Measurements from ENCODE around the gene PPP2R2B.
A peak's percentile ranks its signal among the peaks of the same experiment; 100 is the strongest.

PPP2R2B gene

GRCh38 chr5:146778795-146779194, 99.8 kb downstream of the PPP2R2B start:
- no peak for DNase-seq

DNA sequence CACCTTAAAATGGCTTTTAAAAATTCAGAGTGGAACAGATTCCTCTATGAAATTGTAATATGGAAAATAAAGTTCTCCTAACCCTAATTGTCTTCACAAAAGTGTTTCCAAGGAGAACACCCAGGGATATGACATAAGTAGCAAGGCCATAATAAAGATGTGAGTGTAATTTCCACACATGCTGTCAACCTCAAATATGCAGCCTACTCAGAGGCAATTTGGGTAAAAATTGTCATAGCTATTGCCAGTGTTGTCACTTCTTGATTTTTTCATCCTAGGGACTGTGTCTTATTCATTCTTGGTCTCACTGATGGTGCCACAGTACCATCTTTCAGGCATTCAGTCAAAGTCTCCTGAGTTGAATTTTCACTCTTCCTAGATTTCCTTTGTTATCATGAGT, 100.3 kb downstream of the PPP2R2B start:
- no peak for DNase-seq

- no peak for DNase-seq
These were observed 105.6 kb downstream of the PPP2R2B start for GRCh38 chr5:146772881-146773466.

- DNase-seq: no peak
These were observed 107.6 kb downstream of the PPP2R2B start for GRCh38 chr5:146770980-146771379.

DNA sequence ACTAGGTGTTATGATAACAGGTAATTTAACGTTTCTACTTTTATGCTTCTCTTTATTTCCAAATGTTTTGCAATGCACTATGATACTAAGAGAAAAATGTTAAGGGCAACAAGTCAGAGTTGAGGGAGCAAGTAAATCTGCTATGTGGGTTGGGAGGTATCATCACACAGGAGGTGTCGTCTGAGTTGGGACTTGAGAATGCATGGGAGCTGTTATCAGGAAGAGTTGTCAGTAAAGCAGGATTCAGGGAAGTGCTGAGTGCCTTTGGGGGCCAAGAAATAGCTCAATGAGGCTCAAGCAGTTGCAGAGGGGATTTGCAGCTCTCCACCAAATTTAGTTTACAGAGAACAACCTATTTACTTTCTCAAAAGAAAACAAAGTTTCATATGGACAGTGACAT, 108.0 kb downstream of the PPP2R2B start:
- DNase-seq: no peak

DNA sequence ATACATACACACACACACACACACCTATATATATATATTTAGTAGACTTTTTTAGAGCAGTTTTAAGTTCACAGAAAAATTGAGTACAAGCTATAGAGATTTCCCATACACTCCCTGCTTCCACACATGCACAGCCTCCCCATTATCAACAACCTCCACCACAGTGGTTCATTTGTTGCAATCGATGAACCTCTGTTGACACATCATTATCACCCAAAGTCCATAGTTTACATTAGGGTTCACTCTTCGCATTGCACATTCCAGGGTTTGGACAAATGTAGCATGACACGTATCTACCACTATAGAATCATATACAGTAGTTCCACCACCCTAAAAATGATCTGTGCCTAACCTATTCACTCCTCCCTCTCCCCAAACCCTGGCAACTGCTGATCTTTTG, 111.0 kb downstream of the PPP2R2B start:
- no peak for DNase-seq

- no peak for DNase-seq
These were observed 112.5 kb downstream of the PPP2R2B start for GRCh38 chr5:146766013-146766412.

DNA sequence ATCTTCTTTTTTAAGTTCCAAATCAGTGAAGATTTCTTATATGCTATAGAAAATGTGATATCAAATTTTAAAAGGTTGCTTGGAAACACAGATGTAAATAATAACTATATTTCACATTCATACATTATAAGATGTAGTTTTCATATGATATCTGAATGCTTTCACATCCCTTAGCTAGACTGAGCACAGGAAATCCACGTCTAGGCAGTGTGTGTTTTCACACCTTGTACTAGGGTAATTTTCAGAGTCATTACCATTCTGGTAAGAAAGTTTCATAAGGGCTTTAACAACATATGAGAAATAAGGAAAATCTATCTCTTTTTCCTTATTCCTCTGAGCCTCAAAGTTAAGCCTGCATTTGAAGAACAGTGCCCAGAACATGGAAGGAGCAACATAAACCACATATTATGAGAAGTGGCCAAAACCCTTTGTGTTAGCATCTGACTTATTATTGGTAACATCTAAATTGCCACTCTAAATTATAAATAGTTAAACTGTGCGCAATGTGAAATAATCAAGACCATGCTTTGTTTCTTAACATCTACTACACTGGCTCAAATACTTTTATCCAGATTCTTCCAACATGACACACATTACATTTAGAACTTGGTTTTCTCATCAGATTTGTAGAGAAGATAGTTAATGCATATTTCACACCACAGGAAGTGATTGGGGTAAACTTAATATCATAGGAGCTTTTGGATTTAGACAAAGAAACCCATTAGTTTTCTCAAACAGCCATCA, 113.3 kb downstream of the PPP2R2B start:
- peak; percentile 39 for DNase-seq

DNA sequence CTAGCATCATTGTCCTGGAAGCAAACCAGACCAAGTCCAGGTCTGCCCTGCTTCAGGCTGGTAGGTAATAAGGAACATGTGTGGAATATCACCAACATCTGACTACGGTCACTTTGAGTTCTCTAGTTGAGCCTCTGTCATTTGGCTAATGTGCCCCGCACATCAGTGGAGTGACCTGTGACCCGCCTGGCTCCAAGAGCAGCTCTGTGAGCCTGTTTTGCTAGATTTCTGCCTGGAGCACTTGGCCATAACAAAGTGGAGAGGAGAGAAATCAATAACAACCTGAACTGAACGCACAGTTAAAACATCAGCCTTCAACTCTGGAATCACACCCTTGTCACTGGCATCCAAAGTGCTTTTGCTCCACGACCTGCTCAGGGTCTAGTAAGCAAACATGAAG, 115.7 kb downstream of the PPP2R2B start:
- DNase-seq: no peak

- no peak for DNase-seq
These were observed 116.7 kb downstream of the PPP2R2B start for GRCh38 chr5:146761811-146762210.

DNA sequence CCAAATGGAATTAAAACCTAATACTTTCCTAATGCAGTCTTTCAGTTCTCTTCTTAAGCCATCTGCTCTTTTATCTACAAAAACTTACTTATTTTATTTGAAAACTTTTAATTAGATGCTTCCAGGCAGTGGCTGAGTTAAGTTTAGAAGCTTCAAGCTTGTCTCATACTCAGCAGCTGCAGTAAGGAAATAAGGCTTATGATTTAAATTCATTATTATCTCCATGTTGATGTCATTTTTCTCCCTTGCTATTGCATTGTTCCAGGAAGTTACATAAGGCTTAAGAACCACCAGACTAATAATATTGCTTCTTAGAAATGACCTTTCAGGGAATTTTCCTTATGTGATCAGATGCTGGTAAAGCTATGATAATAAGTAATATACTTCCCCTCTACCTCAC, 119.6 kb downstream of the PPP2R2B start:
- no peak for DNase-seq

GRCh38 chr5:146758076-146758475, 120.5 kb downstream of the PPP2R2B start:
- DNase-seq: no peak

DNA sequence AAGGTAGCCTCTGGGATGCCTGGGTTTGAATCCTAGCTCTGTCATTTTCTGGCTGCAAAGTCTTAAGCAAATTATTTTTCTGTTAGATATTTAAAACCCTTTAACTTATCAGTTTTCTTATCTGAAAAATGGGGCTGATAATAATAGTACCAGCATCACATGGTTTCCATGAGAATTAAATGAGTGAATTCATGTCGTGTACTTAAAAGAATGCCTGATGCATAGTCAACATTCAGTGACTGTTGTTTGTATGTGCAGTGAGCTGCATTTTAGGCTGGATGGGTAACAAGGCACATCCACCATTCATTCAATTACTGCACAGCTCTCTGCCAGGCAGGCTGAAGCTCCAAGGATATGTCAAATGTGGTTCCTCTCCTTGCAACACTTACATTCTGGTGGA, 122.0 kb downstream of the PPP2R2B start:
- no peak for DNase-seq

GRCh38 chr5:146755793-146756192, 122.8 kb downstream of the PPP2R2B start:
- DNase-seq: no peak

DNA sequence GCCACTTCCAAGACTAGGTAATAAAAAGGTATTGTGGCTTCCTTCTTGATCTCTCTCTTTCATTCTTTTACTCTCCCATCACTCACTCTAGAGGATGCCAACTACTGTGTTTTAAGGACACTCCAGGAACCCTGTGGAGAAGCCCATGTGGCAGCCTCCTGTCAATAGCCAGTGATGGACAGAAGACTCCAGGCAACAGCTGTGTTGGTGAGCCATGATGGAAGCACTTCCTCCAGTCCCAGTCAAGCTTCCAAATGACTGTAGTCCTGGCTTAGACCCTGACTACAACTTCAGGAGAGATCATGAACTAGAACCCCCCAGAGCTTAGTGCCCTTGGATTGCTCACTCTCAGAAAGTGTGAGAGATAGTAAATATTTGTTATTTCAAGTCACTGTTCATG, 123.9 kb downstream of the PPP2R2B start:
- no peak for DNase-seq

- DNase-seq: no peak
These were observed 124.9 kb downstream of the PPP2R2B start for GRCh38 chr5:146753641-146754040.

GRCh38 chr5:146751781-146752401, 126.7 kb downstream of the PPP2R2B start:
- peak; percentile 80 for DNase-seq

- DNase-seq: no peak
These were observed 127.5 kb downstream of the PPP2R2B start for GRCh38 chr5:146751054-146751453.

- no peak for DNase-seq
These were observed 130.0 kb downstream of the PPP2R2B start for GRCh38 chr5:146748533-146748932.

- DNase-seq: no peak
These were observed 132.5 kb downstream of the PPP2R2B start for GRCh38 chr5:146745931-146746577.

DNA sequence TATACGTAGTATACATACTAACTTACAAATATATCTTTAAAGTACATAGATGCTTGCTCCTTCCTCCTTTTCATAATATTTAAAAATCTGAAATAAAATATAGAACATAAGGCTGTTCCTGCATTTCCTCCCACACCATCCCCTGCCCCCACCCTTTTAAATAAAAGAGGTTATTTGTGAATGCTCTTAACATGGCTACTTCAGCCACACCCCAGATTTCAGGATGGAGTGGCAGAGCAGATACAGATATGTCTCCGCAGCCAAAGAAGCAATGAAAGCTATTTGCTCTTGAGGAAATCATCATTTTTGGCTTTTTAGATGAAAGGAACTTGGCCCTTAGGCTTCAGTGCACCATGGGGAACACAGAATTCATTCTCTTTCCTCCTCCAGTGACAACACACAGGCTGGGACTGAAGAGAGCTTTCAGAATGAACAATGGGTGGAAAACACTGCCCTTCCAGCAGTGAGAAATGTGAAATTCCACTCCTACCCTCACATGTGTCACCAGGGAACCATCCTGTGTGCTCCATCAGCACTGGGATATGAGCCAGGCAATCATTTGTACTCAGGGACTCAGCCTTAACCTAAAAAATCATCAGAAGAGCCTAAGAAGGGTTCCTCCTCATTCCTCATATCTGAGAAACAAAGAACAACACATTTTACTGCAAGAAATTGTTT, 134.3 kb downstream of the PPP2R2B start:
- DNase-seq: no peak

DNA sequence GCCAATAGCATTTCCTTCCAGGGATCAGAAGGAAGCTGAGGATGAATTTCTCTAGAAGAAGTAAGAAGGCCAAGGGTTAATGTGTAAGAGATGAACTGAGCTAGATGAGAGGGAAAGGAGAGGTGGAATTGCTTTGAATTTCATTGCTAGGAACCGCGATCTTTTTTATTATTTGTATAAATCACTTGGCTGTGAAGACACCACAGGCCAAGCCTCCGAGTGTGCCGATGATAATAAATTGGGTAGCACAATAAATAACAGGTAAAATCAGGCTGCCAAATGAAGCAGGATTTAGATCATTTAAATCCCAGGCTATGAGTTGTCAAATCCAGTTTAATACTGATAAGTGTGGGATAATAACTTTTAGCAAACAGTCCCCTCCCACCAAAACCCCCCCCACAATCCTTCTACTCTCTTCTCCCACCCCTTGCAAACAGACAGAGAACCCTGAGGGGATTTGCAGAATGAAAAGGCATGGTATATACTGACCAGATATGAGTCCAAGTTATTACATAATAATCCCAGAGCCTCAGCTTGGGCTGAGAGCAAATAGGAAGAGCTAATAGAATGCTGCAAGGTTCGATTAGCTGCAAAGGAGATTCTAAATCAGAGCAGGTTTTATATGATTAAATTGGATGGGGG, 143.5 kb downstream of the PPP2R2B start:
- no peak for DNase-seq

- DNase-seq: no peak
These were observed 145.6 kb downstream of the PPP2R2B start for GRCh38 chr5:146732962-146733361.
